T follicular helper cell (primary cell): Measurements from ENCODE around the gene BUD31.
"Not testable (repeated sequence)": the region's sequence is repeated elsewhere in the genome, so short reads cannot be mapped to it uniquely, and the experiment has no call there.

Experiments used
- DNase-seq: peaks from one replicate; pipeline ENCODE4 v3.0.0-alpha.2; 2020; ENCODE audit warnings: low read depth

Gene BUD31

GRCh38 chr7:99380823-99381663 lies 27.7 kb upstream of the BUD31 start:
- DNase-seq = peak; percentile 90

- no peak for DNase-seq
Measured at GRCh38 chr7:99381664-99382075, 27.1 kb upstream of the BUD31 start.

- DNase-seq = no peak
Measured at GRCh38 chr7:99383203-99383602, 25.6 kb upstream of the BUD31 start.

- DNase-seq = no peak
Measured at GRCh38 chr7:99383791-99384370, 24.9 kb upstream of the BUD31 start.

- no peak for DNase-seq
Measured at GRCh38 chr7:99384523-99384922, 24.2 kb upstream of the BUD31 start.

GRCh38 chr7:99385564-99385963 lies 23.2 kb upstream of the BUD31 start:
- DNase-seq = no peak

GRCh38 chr7:99386584-99387238 lies 22.1 kb upstream of the BUD31 start:
- no peak for DNase-seq

- not testable (repeated sequence) for DNase-seq
Measured at GRCh38 chr7:99387239-99387635, 21.5 kb upstream of the BUD31 start.

- no peak for DNase-seq
Measured at GRCh38 chr7:99387912-99388311, 20.9 kb upstream of the BUD31 start.

- no peak for DNase-seq
Measured at GRCh38 chr7:99389772-99390171, 19.0 kb upstream of the BUD31 start.

GRCh38 chr7:99390941-99391602 lies 17.7 kb upstream of the BUD31 start:
- no peak for DNase-seq

- no peak for DNase-seq
Measured at GRCh38 chr7:99392046-99392445, 16.7 kb upstream of the BUD31 start.

- DNase-seq = peak; percentile 78
Measured at GRCh38 chr7:99392659-99393354, 16.0 kb upstream of the BUD31 start.

- no peak for DNase-seq
Measured at GRCh38 chr7:99393355-99394187, 15.2 kb upstream of the BUD31 start.

- no peak for DNase-seq
Measured at GRCh38 chr7:99394188-99394502, 14.6 kb upstream of the BUD31 start.

- no peak for DNase-seq
Measured at GRCh38 chr7:99395616-99396327, 13.0 kb upstream of the BUD31 start.

- no peak for DNase-seq
Measured at GRCh38 chr7:99396418-99397296, 12.1 kb upstream of the BUD31 start.

GRCh38 chr7:99397297-99397983 lies 11.3 kb upstream of the BUD31 start:
- no peak for DNase-seq

GRCh38 chr7:99398891-99399445 lies 9.8 kb upstream of the BUD31 start:
- no peak for DNase-seq
